ENCODE measurements around the gene DOLPP1. TPM values are rescaled to one million over a fixed set of nuclear protein-coding genes. Genes with fewer than 3 reads are reported as not detected.

Gene DOLPP1
- total RNA-seq, 2 donors from 2014 or later: 13.5 to 24.1 TPM

GRCh38 chr9:129093602-129094386, 12.9 kb downstream of the DOLPP1 start:
- no peak overlapping the region for H3K27ac ChIP-seq
- peaks cover 0 to 7% of the 10 kb centered on the region in 2 donors for H3K36me3 ChIP-seq
- no peak for DNase-seq (ENCODE audit: low spot score)
- TF ChIP-seq POLR2A (IDR thresholded peaks at IDR 0.05) (no peak), CTCF (IDR thresholded peaks at IDR 0.05) (no peak), POLR2AphosphoS5 (IDR thresholded peaks at IDR 0.05) (no peak)
- H3K9me3 ChIP-seq: no peaks in the 10 kb centered on the region
- 74% methylated on average over 20 of the region's 20 CpGs for WGBS
- H3K4me3 ChIP-seq: no peak overlapping the region
- H3K27me3 ChIP-seq (replicated peaks; ENCODE audit: insufficient read depth): no peaks in the 10 kb centered on the region
- intact Hi-C loops (cut with DNase I): no loop called here
- no peaks in the 10 kb centered on the region for H3K4me1 ChIP-seq (replicated peaks)

- Histone ChIP-seq H3K4me3 (no peak overlapping the region), H3K27ac (no peak overlapping the region), H3K9me3 (no peaks in the 10 kb centered on the region), H3K27me3 (replicated peaks; ENCODE audit: insufficient read depth) (no peaks in the 10 kb centered on the region), H3K36me3 (peaks cover 0 to 7% of the 10 kb centered on the region in 2 donors), H3K4me1 (replicated peaks) (no peaks in the 10 kb centered on the region)
- 92% methylated on average over 13 of the region's 13 CpGs for WGBS
- no peak for TF ChIP-seq POLR2A (IDR thresholded peaks at IDR 0.05)
- TF ChIP-seq POLR2AphosphoS5 (IDR thresholded peaks at IDR 0.05): no peak
- TF ChIP-seq CTCF (IDR thresholded peaks at IDR 0.05): no peak
- intact Hi-C loops (cut with DNase I): no loop called here
- DNase-seq (ENCODE audit: low spot score): no peak
Measured at GRCh38 chr9:129094387-129095169, 13.7 kb downstream of the DOLPP1 start.

- Histone ChIP-seq H3K27ac (no peak overlapping the region), H3K4me3 (no peak overlapping the region), H3K4me1 (replicated peaks) (no peaks in the 10 kb centered on the region), H3K27me3 (replicated peaks; ENCODE audit: insufficient read depth) (no peaks in the 10 kb centered on the region), H3K36me3 (peaks cover 0 to 7% of the 10 kb centered on the region in 2 donors), H3K9me3 (no peaks in the 10 kb centered on the region)
- TF ChIP-seq POLR2A (IDR thresholded peaks at IDR 0.05): no peak
- no peak for TF ChIP-seq CTCF (IDR thresholded peaks at IDR 0.05)
- no peak for TF ChIP-seq POLR2AphosphoS5 (IDR thresholded peaks at IDR 0.05)
- intact Hi-C loops (cut with DNase I): no loop called here
- no peak for DNase-seq (ENCODE audit: low spot score)
- 94% methylated on average over 21 of the region's 21 CpGs for WGBS
Measured at GRCh38 chr9:129095170-129095667, 14.3 kb downstream of the DOLPP1 start.

GRCh38 chr9:129095908-129096307, 15.0 kb downstream of the DOLPP1 start:
- no peak overlapping the region for H3K27ac ChIP-seq
- WGBS: 98% methylated on average over 12 of the region's 12 CpGs
- no peaks in the 10 kb centered on the region for H3K27me3 ChIP-seq (replicated peaks; ENCODE audit: insufficient read depth)
- intact Hi-C loops (cut with DNase I): no loop called here
- no peak for DNase-seq (ENCODE audit: low spot score)
- no peak for TF ChIP-seq POLR2AphosphoS5 (IDR thresholded peaks at IDR 0.05)
- no peak for TF ChIP-seq POLR2A (IDR thresholded peaks at IDR 0.05)
- no peak for TF ChIP-seq CTCF (IDR thresholded peaks at IDR 0.05)
- H3K4me3 ChIP-seq: no peak overlapping the region
- H3K36me3 ChIP-seq: peaks cover 0 to 7% of the 10 kb centered on the region in 2 donors
- no peaks in the 10 kb centered on the region for H3K9me3 ChIP-seq
- no peaks in the 10 kb centered on the region for H3K4me1 ChIP-seq (replicated peaks)
